ENCODE data around the gene ANKRD13D. TPM values are rescaled to one million over a fixed set of nuclear protein-coding genes. Genes with fewer than 3 reads are reported as not detected.

ANKRD13D gene
- total and polyA plus RNA-seq, 2 experiments from 2014 or later, result 20.3 to 30.8 TPM

- Histone ChIP-seq H3K9me2 (ENCODE audit: insufficient read depth) (no peaks in the 10 kb centered on the region), H3K27me3 (ENCODE audit: insufficient read depth) (peaks cover 22% of the 10 kb centered on the region), H3K4me3 (no peak overlapping the region), H3F3A (replicated peaks; ENCODE audit: low read depth) (peaks cover 11% of the 10 kb centered on the region; the same call in 1 of the 2 replicates), H3K36me3 (ENCODE audit: insufficient read depth) (no peaks in the 10 kb centered on the region), H3K79me2 (replicated peaks; ENCODE audit: insufficient read depth) (no peaks in the 10 kb centered on the region), H2AFZ (no peak overlapping the region), H3K4me2 (no peak overlapping the region), H3K4me1 (ENCODE audit: insufficient read depth) (peaks cover 4% of the 10 kb centered on the region), H3K27ac (ENCODE audit: low read depth) (no peak overlapping the region), H4K20me1 (replicated peaks; ENCODE audit: insufficient read depth) (no peaks in the 10 kb centered on the region)
- Mint-ChIP-seq H3K27me3 (ENCODE audit: insufficient read depth, low read depth, poor library complexity) (peaks cover 21% of the 10 kb centered on the region), H3K36me3 (ENCODE audit: low read depth) (no peaks in the 10 kb centered on the region; the same call in 2 of the 3 replicates), H3K27ac (no peak overlapping the region), H3K4me3 (no peak overlapping the region), H3K9me3 (no peaks in the 10 kb centered on the region; the same call in 2 of the 3 replicates), H3K4me1 (peaks cover 9% of the 10 kb centered on the region)
- DNase-seq (ENCODE audit: low spot score) (no peak), ATAC-seq (no peak)
- TF ChIP-seq, protein P1, sequence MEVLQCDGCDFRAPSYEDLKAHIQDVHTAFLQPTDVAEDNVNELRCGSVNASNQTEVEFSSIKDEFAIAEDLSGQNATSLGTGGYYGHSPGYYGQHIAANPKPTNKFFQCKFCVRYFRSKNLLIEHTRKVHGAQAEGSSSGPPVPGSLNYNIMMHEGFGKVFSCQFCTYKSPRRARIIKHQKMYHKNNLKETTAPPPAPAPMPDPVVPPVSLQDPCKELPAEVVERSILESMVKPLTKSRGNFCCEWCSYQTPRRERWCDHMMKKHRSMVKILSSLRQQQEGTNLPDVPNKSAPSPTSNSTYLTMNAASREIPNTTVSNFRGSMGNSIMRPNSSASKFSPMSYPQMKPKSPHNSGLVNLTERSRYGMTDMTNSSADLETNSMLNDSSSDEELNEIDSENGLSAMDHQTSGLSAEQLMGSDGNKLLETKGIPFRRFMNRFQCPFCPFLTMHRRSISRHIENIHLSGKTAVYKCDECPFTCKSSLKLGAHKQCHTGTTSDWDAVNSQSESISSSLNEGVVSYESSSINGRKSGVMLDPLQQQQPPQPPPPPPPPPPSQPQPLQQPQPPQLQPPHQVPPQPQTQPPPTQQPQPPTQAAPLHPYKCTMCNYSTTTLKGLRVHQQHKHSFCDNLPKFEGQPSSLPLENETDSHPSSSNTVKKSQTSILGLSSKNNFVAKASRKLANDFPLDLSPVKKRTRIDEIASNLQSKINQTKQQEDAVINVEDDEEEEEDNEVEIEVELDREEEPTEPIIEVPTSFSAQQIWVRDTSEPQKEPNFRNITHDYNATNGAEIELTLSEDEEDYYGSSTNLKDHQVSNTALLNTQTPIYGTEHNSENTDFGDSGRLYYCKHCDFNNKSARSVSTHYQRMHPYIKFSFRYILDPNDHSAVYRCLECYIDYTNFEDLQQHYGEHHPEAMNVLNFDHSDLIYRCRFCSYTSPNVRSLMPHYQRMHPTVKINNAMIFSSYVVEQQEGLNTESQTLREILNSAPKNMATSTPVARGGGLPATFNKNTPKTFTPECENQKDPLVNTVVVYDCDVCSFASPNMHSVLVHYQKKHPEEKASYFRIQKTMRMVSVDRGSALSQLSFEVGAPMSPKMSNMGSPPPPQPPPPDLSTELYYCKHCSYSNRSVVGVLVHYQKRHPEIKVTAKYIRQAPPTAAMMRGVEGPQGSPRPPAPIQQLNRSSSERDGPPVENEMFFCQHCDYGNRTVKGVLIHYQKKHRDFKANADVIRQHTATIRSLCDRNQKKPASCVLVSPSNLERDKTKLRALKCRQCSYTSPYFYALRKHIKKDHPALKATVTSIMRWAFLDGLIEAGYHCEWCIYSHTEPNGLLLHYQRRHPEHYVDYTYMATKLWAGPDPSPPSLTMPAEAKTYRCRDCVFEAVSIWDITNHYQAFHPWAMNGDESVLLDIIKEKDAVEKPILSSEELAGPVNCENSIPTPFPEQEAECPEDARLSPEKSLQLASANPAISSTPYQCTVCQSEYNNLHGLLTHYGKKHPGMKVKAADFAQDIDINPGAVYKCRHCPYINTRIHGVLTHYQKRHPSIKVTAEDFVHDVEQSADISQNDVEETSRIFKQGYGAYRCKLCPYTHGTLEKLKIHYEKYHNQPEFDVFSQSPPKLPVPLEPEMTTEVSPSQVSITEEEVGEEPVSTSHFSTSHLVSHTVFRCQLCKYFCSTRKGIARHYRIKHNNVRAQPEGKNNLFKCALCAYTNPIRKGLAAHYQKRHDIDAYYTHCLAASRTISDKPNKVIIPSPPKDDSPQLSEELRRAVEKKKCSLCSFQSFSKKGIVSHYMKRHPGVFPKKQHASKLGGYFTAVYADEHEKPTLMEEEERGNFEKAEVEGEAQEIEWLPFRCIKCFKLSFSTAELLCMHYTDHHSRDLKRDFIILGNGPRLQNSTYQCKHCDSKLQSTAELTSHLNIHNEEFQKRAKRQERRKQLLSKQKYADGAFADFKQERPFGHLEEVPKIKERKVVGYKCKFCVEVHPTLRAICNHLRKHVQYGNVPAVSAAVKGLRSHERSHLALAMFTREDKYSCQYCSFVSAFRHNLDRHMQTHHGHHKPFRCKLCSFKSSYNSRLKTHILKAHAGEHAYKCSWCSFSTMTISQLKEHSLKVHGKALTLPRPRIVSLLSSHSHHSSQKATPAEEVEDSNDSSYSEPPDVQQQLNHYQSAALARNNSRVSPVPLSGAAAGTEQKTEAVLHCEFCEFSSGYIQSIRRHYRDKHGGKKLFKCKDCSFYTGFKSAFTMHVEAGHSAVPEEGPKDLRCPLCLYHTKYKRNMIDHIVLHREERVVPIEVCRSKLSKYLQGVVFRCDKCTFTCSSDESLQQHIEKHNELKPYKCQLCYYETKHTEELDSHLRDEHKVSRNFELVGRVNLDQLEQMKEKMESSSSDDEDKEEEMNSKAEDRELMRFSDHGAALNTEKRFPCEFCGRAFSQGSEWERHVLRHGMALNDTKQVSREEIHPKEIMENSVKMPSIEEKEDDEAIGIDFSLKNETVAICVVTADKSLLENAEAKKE (CRISPR knock-in tag; IDR thresholded peaks at IDR 0.05), result no peak
- TF ChIP-seq ZNF114 (CRISPR knock-in tag; IDR thresholded peaks at IDR 0.05), result no peak
- no peak for TF ChIP-seq NANOG (IDR thresholded peaks at IDR 0.05; ENCODE audit: borderline replicate concordance)
- TF ChIP-seq, protein P2, sequence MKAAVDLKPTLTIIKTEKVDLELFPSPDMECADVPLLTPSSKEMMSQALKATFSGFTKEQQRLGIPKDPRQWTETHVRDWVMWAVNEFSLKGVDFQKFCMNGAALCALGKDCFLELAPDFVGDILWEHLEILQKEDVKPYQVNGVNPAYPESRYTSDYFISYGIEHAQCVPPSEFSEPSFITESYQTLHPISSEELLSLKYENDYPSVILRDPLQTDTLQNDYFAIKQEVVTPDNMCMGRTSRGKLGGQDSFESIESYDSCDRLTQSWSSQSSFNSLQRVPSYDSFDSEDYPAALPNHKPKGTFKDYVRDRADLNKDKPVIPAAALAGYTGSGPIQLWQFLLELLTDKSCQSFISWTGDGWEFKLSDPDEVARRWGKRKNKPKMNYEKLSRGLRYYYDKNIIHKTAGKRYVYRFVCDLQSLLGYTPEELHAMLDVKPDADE (IDR thresholded peaks at IDR 0.05), result no peak
- no peak for TF ChIP-seq STAT1 (IDR thresholded peaks at IDR 0.05; ENCODE audit: unreplicated experiment)
- no peak for TF ChIP-seq CTCF (conservative IDR thresholded peaks at IDR 0.05; ENCODE audit: low read depth in 2 of 2)
- TF ChIP-seq CREB1 (CRISPR knock-in tag; IDR thresholded peaks at IDR 0.05; ENCODE audit: low read depth), result no peak
- TF ChIP-seq JUNB (IDR thresholded peaks at IDR 0.05; ENCODE audit: unreplicated experiment), result no peak
- no peak for TF ChIP-seq REST (IDR thresholded peaks at IDR 0.05; ENCODE audit: unreplicated experiment)
- TF ChIP-seq EZH2phosphoT487 (IDR thresholded peaks at IDR 0.05; ENCODE audit: unreplicated experiment), result no peak
- TF ChIP-seq EZH2 (IDR thresholded peaks at IDR 0.05; ENCODE audit: low read depth, unreplicated experiment), result no peak
- no peak for TF ChIP-seq POLR2AphosphoS5 (IDR thresholded peaks at IDR 0.05; ENCODE audit: low read depth)
- no peak for TF ChIP-seq ZNF331 (CRISPR knock-in tag; IDR thresholded peaks at IDR 0.05; ENCODE audit: low read depth)
These were observed 32.9 kb downstream of the ANKRD13D start for GRCh38 chr11:67322049-67322448.
